ENCODE measurements around the gene SPAAR. TPM values are rescaled to one million over a fixed set of nuclear protein-coding genes. Genes with fewer than 3 reads are reported as not detected.
"Not testable (repeated sequence)": the region's sequence is repeated elsewhere in the genome, so short reads cannot be mapped to it uniquely, and the experiment has no call there.

SPAAR gene
- total RNA-seq, 2 donors from 2014 or later, result 0.64 to 31.4 TPM

DNA sequence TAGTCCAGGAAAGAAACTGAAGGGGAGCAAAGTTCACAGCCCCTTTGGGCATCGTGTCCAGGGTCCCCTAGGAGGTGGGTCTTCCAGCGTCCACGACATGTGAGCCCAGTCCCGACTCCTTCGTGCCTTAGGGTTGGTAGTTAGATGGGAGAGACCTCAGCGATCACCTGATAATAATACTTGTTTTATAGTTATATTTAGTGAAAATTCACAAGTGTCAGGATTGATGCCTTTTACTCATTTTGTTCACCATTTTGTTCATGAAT is 20.1 kb downstream of the SPAAR start:
- H3K27ac ChIP-seq, result no peak overlapping the region
- no peak for TF ChIP-seq POLR2AphosphoS5 (IDR thresholded peaks at IDR 0.05)
- no peak for TF ChIP-seq POLR2A (IDR thresholded peaks at IDR 0.05)
- TF ChIP-seq CTCF (IDR thresholded peaks at IDR 0.05), result no peak
- WGBS, result 83% methylated on average over 6 of the region's 6 CpGs

GRCh38 chr9:35930521-35930920 is 21.2 kb downstream of the SPAAR start:
- intact Hi-C loops (cut with DNase I), result no loop called here
- TF ChIP-seq POLR2AphosphoS5 (IDR thresholded peaks at IDR 0.05) (no peak), CTCF (IDR thresholded peaks at IDR 0.05) (no peak)
- H3K4me1 ChIP-seq (replicated peaks), result no peaks in the 10 kb centered on the region

More for the DNA sequence above, 20.1 kb downstream of the SPAAR start:
- Histone ChIP-seq H3K4me3 (no peak overlapping the region), H3K36me3 (no peaks in the 10 kb centered on the region), H3K27me3 (replicated peaks; ENCODE audit: insufficient read depth) (no peaks in the 10 kb centered on the region), H3K4me1 (replicated peaks) (no peaks in the 10 kb centered on the region), H3K9me3 (no peaks in the 10 kb centered on the region)
- no peak for DNase-seq (ENCODE audit: low spot score)
- intact Hi-C loops (cut with DNase I), result no loop called here

DNA sequence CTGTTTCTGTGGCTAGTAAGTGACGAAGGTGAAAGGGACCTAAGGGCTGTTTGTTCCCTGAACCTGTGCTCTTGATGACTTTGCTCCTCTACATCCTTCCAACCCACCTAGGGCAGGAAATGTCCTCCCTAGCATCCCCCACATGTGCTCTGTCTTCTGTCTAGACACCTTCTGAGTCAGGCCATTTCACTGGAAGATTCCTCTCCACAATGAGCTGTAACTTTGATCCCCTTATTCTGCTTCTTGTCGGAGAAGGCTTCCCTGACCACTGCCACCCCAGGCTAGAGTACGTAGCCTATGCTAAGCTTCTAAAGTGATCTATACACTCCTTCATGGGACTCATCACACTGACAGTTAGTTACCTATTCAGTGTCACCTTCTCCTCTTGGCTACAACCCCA is 21.7 kb downstream of the SPAAR start:
- 95% methylated on average over 3 of the region's 3 CpGs for WGBS
- H3K36me3 ChIP-seq, result no peaks in the 10 kb centered on the region
- no peak overlapping the region for H3K27ac ChIP-seq
- no peaks in the 10 kb centered on the region for H3K27me3 ChIP-seq (replicated peaks; ENCODE audit: insufficient read depth)
- H3K4me3 ChIP-seq, result no peak overlapping the region
- intact Hi-C loops (cut with DNase I), result no loop called here
- no peak for DNase-seq (ENCODE audit: low spot score)
- H3K4me1 ChIP-seq (replicated peaks), result no peaks in the 10 kb centered on the region
- TF ChIP-seq POLR2AphosphoS5 (IDR thresholded peaks at IDR 0.05) (no peak), CTCF (IDR thresholded peaks at IDR 0.05) (no peak), POLR2A (IDR thresholded peaks at IDR 0.05) (no peak)
- no peaks in the 10 kb centered on the region for H3K9me3 ChIP-seq

More at GRCh38 chr9:35930521-35930920, 21.2 kb downstream of the SPAAR start:
- H3K9me3 ChIP-seq, result no peaks in the 10 kb centered on the region
- no peak overlapping the region for H3K4me3 ChIP-seq
- no peaks in the 10 kb centered on the region for H3K36me3 ChIP-seq
- no peak overlapping the region for H3K27ac ChIP-seq
- H3K27me3 ChIP-seq (replicated peaks; ENCODE audit: insufficient read depth), result no peaks in the 10 kb centered on the region
- no peak for DNase-seq (ENCODE audit: low spot score)

DNA sequence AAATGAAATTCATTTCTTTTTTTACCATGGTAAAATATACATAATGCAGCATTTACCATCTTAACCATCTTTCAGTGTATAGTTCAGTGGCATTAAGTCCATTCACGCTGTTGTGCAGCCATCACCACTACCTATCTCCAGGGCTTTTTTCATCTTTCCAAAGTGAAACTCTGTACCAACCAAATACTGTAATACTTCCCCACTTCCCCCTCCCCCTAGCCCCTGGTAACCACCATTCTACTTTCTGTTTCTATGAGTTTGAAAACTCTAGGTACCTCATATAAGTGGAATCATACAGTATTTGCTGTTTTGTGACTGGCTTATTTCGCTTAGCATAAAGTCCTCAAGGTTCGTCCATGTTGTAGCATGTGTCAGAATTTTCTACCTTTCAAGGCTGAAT is 23.4 kb downstream of the SPAAR start:
- WGBS, result 91% methylated on average over 3 of the region's 3 CpGs
- Histone ChIP-seq H3K4me3 (no peak overlapping the region), H3K27ac (no peak overlapping the region), H3K27me3 (replicated peaks; ENCODE audit: insufficient read depth) (no peaks in the 10 kb centered on the region), H3K36me3 (no peaks in the 10 kb centered on the region), H3K9me3 (no peaks in the 10 kb centered on the region), H3K4me1 (replicated peaks) (no peaks in the 10 kb centered on the region)
- intact Hi-C loops (cut with DNase I), result no loop called here
- no peak for DNase-seq (ENCODE audit: low spot score)
- TF ChIP-seq POLR2A (IDR thresholded peaks at IDR 0.05), result no peak
- TF ChIP-seq CTCF (IDR thresholded peaks at IDR 0.05), result no peak
- TF ChIP-seq POLR2AphosphoS5 (IDR thresholded peaks at IDR 0.05), result no peak

DNA sequence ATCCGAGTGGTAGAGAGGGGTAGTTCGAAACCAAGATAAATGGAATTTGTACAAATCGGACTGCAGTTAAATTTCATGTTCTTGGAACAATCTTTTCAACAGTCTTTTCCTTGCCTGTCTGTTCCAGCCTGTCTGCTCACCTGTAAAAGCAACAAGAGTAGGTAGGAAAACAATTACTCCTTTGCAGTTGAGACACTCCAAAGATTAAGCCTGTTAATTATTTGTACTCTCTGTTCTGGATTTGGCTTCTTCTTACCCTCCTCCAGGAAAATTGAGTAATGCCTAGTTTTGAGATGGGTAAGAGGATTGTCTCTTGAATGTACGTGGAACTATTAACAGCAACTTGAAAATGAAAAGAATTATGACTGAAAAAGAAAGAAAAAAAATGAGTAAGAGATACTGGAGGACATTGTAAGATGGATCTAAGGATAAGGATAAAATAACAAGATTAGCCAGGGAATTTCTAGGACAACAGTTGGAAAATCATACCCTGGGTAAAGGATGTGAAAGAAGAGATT is 24.3 kb downstream of the SPAAR start:
- TF ChIP-seq POLR2AphosphoS5 (IDR thresholded peaks at IDR 0.05) (no peak), CTCF (IDR thresholded peaks at IDR 0.05) (no peak), POLR2A (IDR thresholded peaks at IDR 0.05) (no peak)
- Histone ChIP-seq H3K9me3 (no peaks in the 10 kb centered on the region), H3K4me3 (no peak overlapping the region), H3K36me3 (no peaks in the 10 kb centered on the region), H3K27me3 (replicated peaks; ENCODE audit: insufficient read depth) (no peaks in the 10 kb centered on the region), H3K27ac (no peak overlapping the region), H3K4me1 (replicated peaks) (no peaks in the 10 kb centered on the region)
- DNase-seq (ENCODE audit: low spot score), result no peak
- 47% methylated on average over 4 of the region's 4 CpGs for WGBS
- intact Hi-C loops (cut with DNase I), result no loop called here

GRCh38 chr9:35934069-35934468 is 24.8 kb downstream of the SPAAR start:
- H3K27me3 ChIP-seq (replicated peaks; ENCODE audit: insufficient read depth); H3K36me3 ChIP-seq; intact Hi-C loops (cut with DNase I); H3K9me3 ChIP-seq; H3K27ac ChIP-seq; H3K4me3 ChIP-seq; DNase-seq (ENCODE audit: low spot score); H3K4me1 ChIP-seq (replicated peaks): not testable (repeated sequence)
- 75% methylated on average over 6 of the region's 6 CpGs for WGBS

All from prostate gland (tissue), 2 donors.